Activated CD4-positive, CD25-positive, alpha-beta regulatory T cell treated with anti-CD3 and anti-CD28 coated beads, Interleukin-2, amount 50 U/mL, for 72 hours (primary cell): ENCODE results near the gene STAG1.
"Not testable (repeated sequence)": the region's sequence is repeated elsewhere in the genome, so short reads cannot be mapped to it uniquely, and the experiment has no call there.

Experiments used
- DNase-seq: peaks from one replicate; pipeline ENCODE4 v3.0.0; 2021

Gene STAG1

GRCh38 chr3:136576279-136577009 is 175.7 kb downstream of the STAG1 start:
- DNase-seq: no peak

GRCh38 chr3:136567599-136568188 is 184.5 kb downstream of the STAG1 start:
- DNase-seq: no peak

GRCh38 chr3:136564962-136565361 is 187.2 kb downstream of the STAG1 start:
- DNase-seq: not testable (repeated sequence)

GRCh38 chr3:136562026-136562425 is 190.2 kb downstream of the STAG1 start:
- DNase-seq: no peak

- DNase-seq: no peak
Measured at GRCh38 chr3:136559896-136560295, 192.3 kb downstream of the STAG1 start.

- DNase-seq: not testable (repeated sequence)
Measured at GRCh38 chr3:136549461-136549860, 202.7 kb downstream of the STAG1 start.

- no peak for DNase-seq
Measured at GRCh38 chr3:136547293-136547692, 204.9 kb downstream of the STAG1 start.

- DNase-seq: no peak
Measured at GRCh38 chr3:136546720-136547119, 205.5 kb downstream of the STAG1 start.

GRCh38 chr3:136545664-136546268 is 206.4 kb downstream of the STAG1 start:
- no peak for DNase-seq

- no peak for DNase-seq
Measured at GRCh38 chr3:136544532-136544931, 207.6 kb downstream of the STAG1 start.

GRCh38 chr3:136543385-136543784 is 208.8 kb downstream of the STAG1 start:
- DNase-seq: no peak

GRCh38 chr3:136535906-136536305 is 216.3 kb downstream of the STAG1 start:
- no peak for DNase-seq

- DNase-seq: no peak
Measured at GRCh38 chr3:136532766-136533165, 219.4 kb downstream of the STAG1 start.

GRCh38 chr3:136518102-136518501 is 234.1 kb downstream of the STAG1 start:
- no peak for DNase-seq

GRCh38 chr3:136516656-136517055 is 235.5 kb downstream of the STAG1 start:
- DNase-seq: no peak

GRCh38 chr3:136516095-136516494 is 236.1 kb downstream of the STAG1 start:
- no peak for DNase-seq

- not testable (repeated sequence) for DNase-seq
Measured at GRCh38 chr3:136514533-136514932, 237.6 kb downstream of the STAG1 start.

GRCh38 chr3:136513367-136513766 is 238.8 kb downstream of the STAG1 start:
- DNase-seq: no peak

- no peak for DNase-seq
Measured at GRCh38 chr3:136512381-136512780, 239.8 kb downstream of the STAG1 start.

- DNase-seq: no peak
Measured at GRCh38 chr3:136505676-136506075, 246.5 kb downstream of the STAG1 start.

GRCh38 chr3:136503056-136503455 is 249.1 kb downstream of the STAG1 start:
- DNase-seq: no peak

GRCh38 chr3:136498919-136499447 is 253.2 kb downstream of the STAG1 start:
- DNase-seq: no peak

- DNase-seq: no peak
Measured at GRCh38 chr3:136495213-136495612, 257.0 kb downstream of the STAG1 start.
